ENCODE results near the gene PRSS1.

- no peak for TF ChIP-seq POLR2AphosphoS5 (IDR thresholded peaks at IDR 0.05; ENCODE audit: low read depth, low read length)
- TF ChIP-seq POLR2A (IDR thresholded peaks at IDR 0.05; ENCODE audit: low read depth, low read length), result no peak
Measured at GRCh38 chr7:142714375-142714774, 34.9 kb upstream of the PRSS1 start.
